Gastroesophageal sphincter (tissue), 4 donors: ENCODE measurements around the gene ANXA2. TPM values are rescaled to one million over a fixed set of nuclear protein-coding genes. Genes with fewer than 3 reads are reported as not detected.

Experiments used
- ATAC-seq: fragments of 150-250 bp; one replicate; pipeline ENCODE4 v1.9.1; 2016; ENCODE audit warnings: mild to moderate bottlenecking, moderate library complexity
- H3K27ac ChIP-seq, 4 donors: fragments of 200-600 bp; sonication (generic) in 3 of 4; 1 replicate in 3 of 4; 2 replicates in 1 of 4; pipeline ENCODE4 v1.5.1; 2016 to 2019
- H3K27me3 ChIP-seq: fragments of 200-600 bp; sonication (generic); one replicate; pipeline ENCODE4 v1.5.1; 2019
- H3K36me3 ChIP-seq, 2 donors: fragments of 200-600 bp; sonication (generic); one replicate each; pipeline ENCODE4 v1.5.1; 2019; ENCODE audit warnings: control low read depth in 1 of 2
- H3K4me1 ChIP-seq, 3 donors: fragments of 200-600 bp; sonication (generic); 1 replicate in 2 of 3; 2 replicates in 1 of 3; pipeline ENCODE4 v1.5.1; 2016 to 2019; ENCODE audit warnings: control low read depth in 2 of 3
- H3K4me3 ChIP-seq, 2 donors: fragments of 200-600 bp; sonication (generic); one replicate each; pipeline ENCODE4 v1.5.1; 2019; ENCODE audit warnings: mild to moderate bottlenecking in 1 of 2, moderate library complexity in 1 of 2
- H3K9me3 ChIP-seq, 3 donors: fragments of 200-600 bp; sonication (generic); one replicate each; pipeline ENCODE4 v1.5.1; 2017 to 2019; ENCODE audit warnings: control low read depth in 2 of 3
- CTCF ChIP-seq, 4 experiments: fragments of 200-600 bp in 2 of 4; fragments of 450-650 bp in 2 of 4; sonication (generic) in 1 of 4; IDR thresholded peaks; one replicate each; pipeline ENCODE4 v1.5.1; 2017 to 2019; ENCODE audit warnings: antibody characterized with exemption in 4 of 4, mild to moderate bottlenecking in 2 of 4, moderate library complexity in 2 of 4
- EP300 ChIP-seq: sonication (generic); formaldehyde crosslinking; IDR thresholded peaks from one replicate; pipeline ENCODE4 v1.6.1; 2017; ENCODE audit warnings: antibody characterized with exemption, mild to moderate bottlenecking
- POLR2A ChIP-seq, 2 donors: fragments of 450-650 bp; IDR thresholded peaks; one replicate each; pipeline ENCODE4 v1.6.1; 2017; ENCODE audit warnings: antibody characterized with exemption in 2 of 2, mild to moderate bottlenecking in 2 of 2, moderate library complexity in 1 of 2
- POLR2AphosphoS5 ChIP-seq: sonication (generic); formaldehyde crosslinking; IDR thresholded peaks from one replicate; pipeline ENCODE4 v1.6.1; 2017; ENCODE audit warnings: antibody characterized with exemption
- WGBS, 2 donors: methylation state at CpG; one replicate each; pipeline ENCODE4 v1.1.5; 2018; ENCODE audit warnings: low coverage in 1 of 2; 5-methylcytosine and 5-hydroxymethylcytosine counted together
- small RNA-seq, 4 donors: library from RNA; depleted of rRNA; stranded (forward); fragments of <200 nt; gene quantifications; one replicate each; pipeline ENCODE3, GENCODE V24; 2016
- total RNA-seq, 4 donors: library from RNA; depleted of rRNA; stranded (reverse); fragments of >200 nt; gene quantifications; one replicate each; pipeline ENCODE4 v1.1.0, GENCODE V29; 2016

Gene ANXA2
- total RNA-seq, 4 donors from 2014 or later: 301 to 793 (median 570) TPM

GRCh38 chr15:60301024-60301423 lies 96.8 kb downstream of the ANXA2 start:
- H3K27ac ChIP-seq: no peak overlapping the region
- H3K4me3 ChIP-seq: no peak overlapping the region
- peaks cover 0 to 8% (median 0%) of the 10 kb centered on the region in 3 donors for H3K4me1 ChIP-seq
- ATAC-seq: no peak
- TF ChIP-seq EP300 (no peak), POLR2AphosphoS5 (no peak), POLR2A (IDR thresholded peaks at IDR 0.05) (no peak)
- WGBS, 2 donors: 100% methylated on average over 1 of the region's 1 CpG; no CpG with 5 or more reads in 1 of the 2 donors
- no peaks in the 10 kb centered on the region for H3K36me3 ChIP-seq
- H3K27me3 ChIP-seq: peaks cover 5% of the 10 kb centered on the region
- H3K9me3 ChIP-seq: peaks cover 0 to 3% (median 0%) of the 10 kb centered on the region in 3 donors

- ATAC-seq: no peak
- TF ChIP-seq CTCF (IDR thresholded peaks at IDR 0.05) (peak in 1 of 4 experiments; percentile 9), EP300 (no peak)
- Histone ChIP-seq H3K4me3 (no peak overlapping the region), H3K4me1 (peaks cover 0 to 8% (median 0%) of the 10 kb centered on the region in 3 donors), H3K9me3 (peaks cover 0 to 3% (median 0%) of the 10 kb centered on the region in 3 donors), H3K27ac (no peak overlapping the region), H3K27me3 (peaks cover 8% of the 10 kb centered on the region), H3K36me3 (no peaks in the 10 kb centered on the region)
- 29 to 34% methylated on average over 10 to 14 of the region's 18 CpGs for WGBS, 2 donors
These were observed 98.2 kb downstream of the ANXA2 start for GRCh38 chr15:60299452-60300047.

Small RNA genes lying within 50 kb of the gene (small RNA-seq; reads per million reads assigned to genes)
- 0 reads per million in 4 donors for gene AC087385.3

Other genes starting within 250 kb of the ANXA2 start
- 10 to 100 TPM; 14.6 to 34.9 (median 23.8) TPM for gene ICE2, start 81.2 kb upstream of the ANXA2 start, total RNA-seq